Activated gamma-delta T cell treated with Interleukin-2 at 50 U/mL for 16 hours (primary cell): ENCODE measurements around the gene TEX54.
A peak's percentile ranks its signal among the peaks of the same experiment; 100 is the strongest.
"Not testable (repeated sequence)": the region's sequence is repeated elsewhere in the genome, so short reads cannot be mapped to it uniquely, and the experiment has no call there.

ENCODE experiments used
- DNase-seq: peaks from one replicate; pipeline ENCODE4 v3.0.0-alpha.2; 2020

The TEX54 gene

DNA sequence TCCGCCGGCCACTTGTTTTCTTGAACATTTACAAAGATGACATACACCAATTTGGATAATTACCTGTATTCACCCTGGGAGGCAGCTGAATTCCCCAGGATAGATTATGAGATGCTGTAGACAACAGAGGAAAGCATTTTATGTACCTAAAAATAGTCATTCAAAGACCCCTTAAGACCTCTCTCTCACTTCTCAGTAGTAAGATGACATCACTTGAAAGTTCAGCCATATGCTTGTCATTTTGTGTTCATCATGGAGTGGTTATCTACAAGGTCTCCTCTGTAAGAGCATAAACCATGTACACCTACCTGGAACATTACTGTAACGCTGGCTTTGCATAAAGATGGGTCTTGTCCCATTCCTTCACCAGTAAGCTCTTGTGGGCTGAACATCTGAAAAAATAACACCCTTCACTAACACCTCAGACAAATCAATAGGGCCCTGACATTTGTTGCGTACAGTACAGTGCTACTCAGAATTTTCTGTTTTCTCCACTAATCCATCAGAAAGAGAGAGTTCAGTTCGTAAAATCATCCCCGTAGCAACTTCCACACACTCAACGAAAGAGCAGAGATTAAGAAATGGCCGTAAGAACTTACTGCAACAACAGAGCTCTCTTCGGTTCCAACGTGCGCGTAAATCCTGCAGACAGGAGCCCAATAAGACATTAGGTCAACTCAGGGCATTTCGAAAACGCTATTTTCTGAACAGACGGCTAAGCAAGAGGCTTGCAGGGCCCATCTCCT is 22.4 kb upstream of the TEX54 start:
- DNase-seq, result no peak

- no peak for DNase-seq
Measured at GRCh38 chr11:62854013-62854824, 21.6 kb upstream of the TEX54 start.

GRCh38 chr11:62853279-62853965 is 20.8 kb upstream of the TEX54 start:
- DNase-seq, result no peak

DNA sequence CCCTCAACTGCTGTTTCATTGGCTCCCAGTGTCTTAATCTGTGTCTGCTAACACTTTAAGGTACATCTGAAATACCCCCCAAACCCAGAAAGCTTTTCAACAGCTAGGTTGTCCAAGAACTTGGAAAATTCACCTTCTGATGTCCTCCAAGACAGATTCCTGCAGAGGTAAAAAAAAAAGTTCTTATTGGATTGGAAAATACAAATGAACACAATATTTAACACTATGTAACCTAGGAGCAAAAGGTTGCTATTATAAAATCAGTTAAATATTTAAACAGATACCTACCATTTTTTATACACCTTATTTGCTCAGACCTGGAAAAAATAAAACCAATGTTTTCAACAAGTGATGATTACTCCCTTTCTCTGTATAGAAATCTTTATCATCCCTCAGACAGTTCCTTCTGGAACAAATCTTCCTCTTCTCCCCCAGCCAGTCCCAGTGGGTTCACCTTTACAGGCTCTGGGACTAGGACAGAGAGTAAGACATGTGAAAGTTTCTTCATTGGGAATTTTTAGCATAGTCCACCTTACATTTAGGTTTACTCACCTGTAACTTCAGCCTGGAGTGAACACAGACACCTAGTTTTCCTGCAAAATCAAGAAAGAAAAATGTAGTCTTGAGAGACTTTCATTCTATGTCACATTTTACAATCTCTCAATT is 20.0 kb upstream of the TEX54 start:
- no peak for DNase-seq

- no peak for DNase-seq
Measured at GRCh38 chr11:62851807-62852522, 19.3 kb upstream of the TEX54 start.

- DNase-seq, result no peak
Measured at GRCh38 chr11:62850911-62851806, 18.5 kb upstream of the TEX54 start.

- DNase-seq, result no peak
Measured at GRCh38 chr11:62847767-62848314, 15.2 kb upstream of the TEX54 start.

DNA sequence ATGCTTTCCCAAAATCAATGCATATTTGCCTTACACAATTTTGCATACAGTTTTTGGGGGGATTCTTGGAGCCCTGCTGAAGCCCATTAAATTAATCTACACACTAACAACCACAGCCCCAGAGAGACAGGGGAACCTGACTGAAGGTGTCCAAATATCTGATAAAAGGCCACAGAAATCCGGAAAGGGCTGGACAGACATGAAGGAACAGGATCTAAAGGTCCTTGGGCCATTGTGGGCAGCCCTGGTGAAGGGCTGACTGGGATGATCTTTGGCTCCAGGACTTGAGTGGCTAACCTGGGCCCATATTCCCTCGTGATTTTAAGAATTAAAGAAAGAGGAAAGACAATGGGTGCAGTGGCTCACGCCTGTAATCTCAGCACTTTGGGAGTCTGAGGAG is 13.5 kb upstream of the TEX54 start:
- no peak for DNase-seq

DNA sequence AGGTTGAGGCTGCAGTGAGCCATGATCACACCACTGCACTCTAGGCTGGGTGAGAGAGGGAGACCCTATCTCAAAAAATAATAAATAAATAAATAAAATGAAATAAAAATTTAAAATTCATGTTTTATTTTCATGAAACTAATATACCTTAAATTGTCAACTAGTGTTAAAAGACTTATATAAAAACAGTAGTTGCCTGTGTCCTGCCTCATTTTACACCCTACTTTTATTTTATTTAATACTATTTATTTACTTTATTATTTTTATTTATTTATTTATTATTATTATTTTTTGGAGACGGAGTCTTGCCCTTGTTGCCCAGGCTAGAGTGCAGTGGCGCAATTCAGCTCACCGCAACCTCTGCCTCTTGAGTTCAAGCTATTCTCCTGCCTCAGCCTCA is 11.5 kb upstream of the TEX54 start:
- no peak for DNase-seq

DNA sequence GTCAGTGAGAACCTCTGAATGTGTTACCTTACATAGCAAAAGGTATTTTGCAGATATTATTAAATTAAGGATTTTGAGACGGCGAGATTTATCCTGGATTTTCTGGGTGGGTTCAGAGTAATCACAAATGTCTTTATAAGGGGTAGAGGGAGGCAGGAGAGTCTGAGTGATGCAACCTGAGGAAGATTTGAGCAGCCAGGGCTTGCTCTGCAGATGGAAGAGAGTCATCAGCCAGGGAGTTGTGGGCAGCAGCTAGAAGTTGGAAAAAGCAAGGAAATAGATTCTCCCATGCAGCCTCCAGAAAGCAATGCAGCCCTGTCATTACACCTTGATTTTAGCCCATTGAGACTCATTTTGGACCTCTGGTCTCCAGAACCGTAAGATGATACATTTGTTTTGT is 10.8 kb upstream of the TEX54 start:
- no peak for DNase-seq

GRCh38 chr11:62842891-62843290 is 10.2 kb upstream of the TEX54 start:
- DNase-seq, result not testable (repeated sequence)

DNA sequence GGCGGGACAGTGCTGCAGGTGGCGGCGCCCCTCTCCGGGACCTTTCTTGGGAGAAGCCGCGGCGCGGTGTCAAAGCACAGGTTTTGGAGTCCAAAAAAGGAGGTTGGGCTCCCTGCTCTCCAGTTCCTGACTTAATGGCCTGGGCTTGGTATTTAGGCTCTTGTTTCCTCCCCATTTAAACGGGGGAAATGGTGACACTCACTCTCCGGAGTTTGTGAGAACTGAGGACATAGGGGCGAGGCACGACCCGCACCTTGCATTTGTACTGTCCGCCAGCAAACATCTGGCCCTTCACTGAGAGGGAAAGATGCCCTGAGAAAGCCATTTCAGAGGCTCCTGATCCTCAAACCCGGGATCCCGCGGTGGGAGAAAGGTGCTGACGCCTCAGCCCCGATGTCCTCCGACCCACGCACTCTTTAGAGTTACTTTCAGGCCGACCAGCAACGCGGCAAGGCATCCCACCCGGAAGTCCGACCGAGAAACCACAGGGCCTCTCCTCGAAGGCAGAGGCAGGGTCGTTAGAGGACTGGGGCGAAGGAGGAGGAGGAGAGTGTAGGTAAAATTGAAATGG is 9.6 kb upstream of the TEX54 start:
- peak; percentile 29 for DNase-seq

DNA sequence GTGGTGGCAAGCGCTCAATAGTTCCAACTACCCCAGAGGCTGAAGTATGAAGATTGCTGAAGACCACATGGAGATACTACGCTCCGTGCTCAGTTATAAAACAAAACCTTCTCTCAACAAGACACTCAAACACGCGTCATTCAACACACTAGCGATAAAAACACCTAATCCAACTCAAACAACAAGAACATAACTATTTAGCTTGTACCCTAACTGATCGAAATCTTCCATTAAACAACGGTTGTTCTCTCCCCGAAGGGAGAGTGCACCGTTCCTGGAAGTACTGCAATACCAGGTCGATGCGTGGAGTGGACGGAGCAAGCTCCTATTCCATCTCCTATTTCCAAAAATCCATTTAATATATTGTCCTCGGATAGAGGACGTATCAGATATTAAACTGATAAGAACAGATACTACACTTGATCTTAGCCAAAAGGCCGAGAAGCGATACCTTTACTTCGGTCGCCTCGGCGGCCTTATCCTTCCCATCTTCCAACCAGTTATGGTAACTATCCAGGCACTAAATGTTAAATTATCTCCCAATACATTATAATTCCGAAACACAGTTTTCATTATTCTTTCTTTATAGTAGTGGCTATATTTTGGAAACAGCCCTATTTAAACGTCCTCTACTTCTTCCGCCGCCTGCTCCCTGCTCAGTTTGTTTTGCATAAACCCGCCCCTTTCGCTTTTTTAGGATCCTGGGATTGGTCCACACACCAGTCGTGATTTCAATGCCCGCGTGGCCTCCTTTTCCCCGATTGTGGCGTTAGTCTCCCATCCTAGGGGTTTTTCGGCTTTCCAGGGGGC is 8.9 kb upstream of the TEX54 start:
- DNase-seq, result peak; percentile 81

DNA sequence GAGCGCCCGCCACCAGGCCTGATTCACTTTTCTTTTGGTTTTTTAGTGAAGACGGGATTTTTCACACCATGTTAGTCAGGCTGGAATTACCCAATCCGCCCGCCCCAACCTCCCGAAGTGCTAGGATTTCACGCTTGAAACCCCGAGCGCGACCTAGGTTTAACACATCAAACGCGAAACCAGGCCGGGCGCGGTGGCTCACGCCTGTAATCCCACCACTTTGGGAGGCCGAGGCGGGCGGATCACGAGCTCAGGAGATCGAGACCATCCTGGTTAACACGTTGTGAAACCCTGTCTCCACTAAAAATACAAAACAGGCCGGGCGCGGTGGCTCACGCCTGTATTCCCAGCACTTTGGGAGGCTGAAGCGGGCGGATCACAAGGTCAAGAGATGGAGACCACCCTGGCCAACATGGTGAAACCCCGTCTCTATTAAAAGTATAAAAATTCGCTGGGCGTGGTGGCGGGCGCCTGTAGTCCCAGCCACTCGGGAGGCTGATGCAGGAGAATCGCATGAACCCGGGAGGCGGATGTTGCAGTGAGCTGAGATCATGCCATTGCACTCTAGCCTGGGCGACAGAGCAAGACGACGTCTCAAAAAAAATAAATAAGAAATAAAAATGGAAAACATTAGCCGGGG is 8.2 kb upstream of the TEX54 start:
- DNase-seq, result peak; percentile 70

GRCh38 chr11:62839050-62839945 is 6.7 kb upstream of the TEX54 start, which contains the start of gene WDR74:
Gene WDR74 (minus strand): TSS chr11:62839590. CDS start chr11:62839570, 20 bp downstream.
- DNase-seq, result peak; percentile 87

DNA sequence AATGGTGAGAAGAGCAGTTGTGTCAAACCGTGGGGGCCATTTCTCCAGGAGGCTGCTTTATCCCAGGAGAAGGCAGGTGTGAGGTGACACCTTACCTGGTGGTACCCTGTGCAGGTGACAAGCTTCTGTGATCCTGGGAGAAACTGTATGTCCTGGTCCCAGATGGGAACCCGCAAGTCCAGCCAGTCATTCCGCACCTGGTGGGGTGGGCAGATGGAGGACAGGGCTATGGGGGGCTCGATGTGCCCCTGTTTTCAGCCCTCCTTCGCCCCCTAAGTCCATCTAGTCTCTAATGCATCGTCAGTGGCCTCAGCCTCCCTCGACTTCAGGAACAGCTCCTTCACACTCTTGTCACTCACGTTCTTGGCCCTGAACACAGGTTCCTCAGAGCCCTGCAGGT is 2.7 kb upstream of the TEX54 start:
- DNase-seq, result no peak

- DNase-seq, result peak; percentile 100
Measured at GRCh38 chr11:62831520-62832335, 913 bp downstream of the TEX54 start, which contains the start of gene STX5. Gene STX5 (minus strand): TSS chr11:62832051. CDS start chr11:62831243, 808 bp downstream.
